GM15510 (cell line): Measurements from ENCODE around the gene TRAM2.

Experiments used
- POLR2A ChIP-seq: IDR thresholded peaks from 3 replicates; pipeline ENCODE4 v1.6.1; 2011; ENCODE audit warnings: borderline replicate concordance; ENCODE audit not compliant: insufficient read length; ENCODE audit errors: extremely low read depth

Gene TRAM2

DNA sequence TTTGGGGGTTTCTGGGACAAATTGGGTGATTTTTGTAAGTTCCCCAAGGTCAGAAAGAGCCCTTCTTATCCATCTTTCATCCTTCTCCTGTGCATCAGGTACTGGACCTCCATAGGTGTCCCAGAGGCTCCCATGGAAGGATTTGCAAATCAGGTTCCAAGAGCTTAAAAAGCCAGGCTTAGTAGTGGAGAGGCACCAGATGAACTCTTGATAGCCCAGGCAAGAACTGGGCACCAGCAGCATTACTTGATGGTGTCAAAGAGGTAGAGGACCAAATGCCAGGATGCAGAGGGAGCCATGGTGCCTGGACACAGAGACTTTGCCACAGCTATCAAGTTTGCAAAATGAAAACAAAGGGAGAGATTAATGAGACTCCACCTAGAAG is 20.9 kb upstream of the TRAM2 start:
- TF ChIP-seq POLR2A: no peak

DNA sequence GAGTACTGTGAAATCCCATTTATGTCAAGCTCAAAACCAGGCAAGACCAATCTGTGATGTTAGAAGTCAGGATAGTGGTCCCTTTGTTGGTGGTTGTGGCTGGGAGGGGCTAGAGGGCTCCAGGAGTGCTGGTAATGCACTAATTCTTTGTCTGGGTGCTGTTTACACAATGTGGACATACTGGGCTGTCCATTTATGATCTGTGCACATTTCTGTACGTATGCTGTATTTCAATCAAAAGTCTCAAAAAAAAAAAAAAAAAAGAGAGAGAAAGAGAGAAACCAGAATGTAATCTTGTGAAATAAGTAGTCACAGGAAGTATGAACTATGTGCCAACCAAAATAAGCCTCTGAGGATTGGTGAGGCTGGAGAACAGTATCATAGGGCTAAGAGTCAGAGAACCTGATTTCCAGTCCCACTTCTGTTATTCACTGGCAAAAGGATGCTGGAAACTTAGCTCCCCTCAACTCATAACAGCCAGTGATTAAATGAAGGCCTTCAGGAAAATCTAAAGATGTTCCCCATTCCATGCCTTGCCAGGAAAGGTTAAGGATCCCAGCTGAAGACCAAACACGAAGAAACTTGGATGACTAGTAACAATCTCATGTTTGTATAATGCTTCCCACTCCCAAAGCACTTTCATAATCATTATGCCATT is 19.6 kb upstream of the TRAM2 start:
- no peak for TF ChIP-seq POLR2A

DNA sequence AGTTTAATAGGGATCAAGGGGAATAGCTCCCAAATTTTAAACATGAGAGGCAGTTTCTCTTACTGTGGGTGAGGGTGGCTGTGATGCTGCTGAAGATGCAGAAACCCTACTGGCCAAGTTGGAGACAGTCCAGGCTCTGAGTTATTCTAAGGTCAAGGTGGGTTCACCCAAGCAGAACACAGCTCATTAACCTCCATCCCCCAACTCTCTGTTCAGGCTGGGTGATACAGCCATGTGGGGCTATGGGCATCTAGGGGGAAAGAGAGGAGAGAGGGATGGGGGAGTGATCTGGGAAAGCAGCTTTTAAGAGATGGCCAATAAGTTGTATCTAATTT is 18.9 kb upstream of the TRAM2 start:
- no peak for TF ChIP-seq POLR2A

DNA sequence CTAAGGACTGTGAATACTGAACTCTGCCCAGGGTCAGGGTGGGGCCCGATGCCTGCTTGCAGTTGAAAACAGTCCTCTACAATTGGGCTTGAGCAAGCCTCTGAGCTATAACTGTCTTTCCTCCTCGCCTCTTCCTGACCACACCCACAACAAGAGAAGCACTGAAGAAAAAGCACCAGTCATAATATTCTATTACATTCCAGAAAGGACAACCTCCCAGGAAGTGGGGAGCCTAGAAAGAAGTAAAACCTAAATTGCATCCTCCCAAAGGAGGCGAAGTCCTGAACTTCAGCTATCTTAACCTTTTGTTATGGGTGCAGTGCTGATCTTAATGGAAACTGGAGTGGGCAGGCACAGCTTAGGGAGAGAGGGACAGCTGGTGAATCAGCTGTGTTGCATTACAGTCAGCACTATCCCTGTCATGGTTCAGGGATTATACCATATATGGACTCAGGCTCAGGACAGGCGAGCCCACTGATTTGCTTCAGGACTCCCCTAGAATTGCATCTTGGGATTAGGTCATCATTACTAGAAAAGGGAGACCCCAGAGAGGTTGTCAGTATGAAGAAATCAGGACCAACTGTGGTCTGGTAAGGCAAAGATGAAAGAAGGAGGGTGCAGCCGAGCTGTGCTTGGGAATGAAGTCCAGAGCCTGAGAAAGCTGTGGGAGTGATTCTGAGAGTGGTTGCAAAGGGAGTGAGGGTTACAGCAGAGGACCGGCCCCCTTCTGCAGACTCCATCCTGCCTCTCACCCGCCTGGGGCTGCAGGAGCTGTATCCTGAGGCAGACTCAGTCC is 18.3 kb upstream of the TRAM2 start:
- TF ChIP-seq POLR2A: no peak

DNA sequence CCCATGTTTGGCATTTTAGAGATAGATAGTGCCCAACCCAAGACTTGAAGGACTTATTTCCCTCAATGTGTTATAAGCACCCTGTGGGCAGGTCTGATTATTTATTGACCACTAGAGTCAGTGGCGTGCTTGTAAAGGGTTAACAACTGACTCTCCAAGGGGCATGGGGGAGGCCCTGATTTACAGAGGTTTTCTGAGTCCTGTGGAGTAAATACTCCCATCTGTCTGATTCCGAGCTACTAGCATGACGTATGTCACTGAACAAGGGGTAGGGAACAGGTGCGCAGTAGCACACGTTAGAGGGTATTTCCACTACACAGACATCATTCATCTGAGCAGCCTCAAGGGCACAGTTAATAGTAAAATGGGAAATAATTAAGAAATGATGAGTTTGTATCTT is 17.4 kb upstream of the TRAM2 start:
- TF ChIP-seq POLR2A: no peak

DNA sequence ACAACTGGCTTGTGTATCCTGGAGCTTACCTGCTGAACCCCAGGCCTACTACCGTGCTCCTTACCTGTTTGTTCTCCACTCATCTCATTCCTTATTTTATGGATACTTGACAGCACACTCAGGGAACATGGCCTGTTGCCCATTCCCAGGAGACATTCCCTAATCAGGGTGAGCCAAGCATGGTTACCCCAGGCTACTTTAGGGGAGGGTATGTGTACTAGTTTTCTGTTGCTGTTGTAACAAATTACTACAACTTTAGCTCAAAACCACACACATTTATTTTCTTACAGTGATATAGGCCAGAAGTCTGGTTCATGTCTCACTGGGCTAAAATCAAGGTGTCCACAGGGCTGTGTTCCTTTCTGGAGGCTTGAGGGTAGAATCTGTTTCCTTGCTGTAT is 15.0 kb upstream of the TRAM2 start:
- TF ChIP-seq POLR2A: no peak

DNA sequence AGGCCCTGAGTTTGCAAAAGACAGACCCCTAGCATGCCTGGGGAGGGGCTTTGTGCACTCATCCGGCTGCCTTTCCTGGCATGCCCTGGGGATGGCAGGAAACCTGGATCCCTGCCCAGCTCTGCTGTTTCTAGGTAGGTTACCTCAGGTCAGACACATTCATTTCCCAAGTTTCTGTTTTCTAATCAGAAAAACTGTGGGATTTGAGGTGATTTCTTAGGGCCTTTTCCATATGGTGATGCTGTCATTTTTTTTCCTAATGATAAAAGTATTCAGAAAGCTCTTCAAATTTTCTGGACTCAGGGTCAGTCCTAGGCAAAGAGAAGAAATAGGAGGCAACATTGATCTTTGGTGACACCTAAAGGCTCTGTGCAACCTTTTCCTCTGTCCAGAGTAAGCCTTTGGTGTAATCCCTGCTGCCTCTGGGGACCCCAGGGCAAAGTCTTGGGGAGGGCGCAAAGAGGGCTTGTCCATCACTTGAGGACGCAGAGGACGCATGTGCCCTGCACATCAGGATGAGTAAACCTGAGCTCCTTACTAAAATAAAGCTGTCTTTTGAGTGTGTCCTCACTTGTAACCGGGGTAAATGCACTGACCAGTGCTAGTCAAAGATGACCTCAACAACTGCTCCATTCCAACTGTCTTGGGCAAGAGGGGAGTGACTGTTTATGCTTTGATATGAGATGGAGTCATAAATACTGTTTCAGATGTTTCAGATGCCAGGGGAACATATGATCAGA is 13.5 kb upstream of the TRAM2 start:
- TF ChIP-seq POLR2A: no peak

DNA sequence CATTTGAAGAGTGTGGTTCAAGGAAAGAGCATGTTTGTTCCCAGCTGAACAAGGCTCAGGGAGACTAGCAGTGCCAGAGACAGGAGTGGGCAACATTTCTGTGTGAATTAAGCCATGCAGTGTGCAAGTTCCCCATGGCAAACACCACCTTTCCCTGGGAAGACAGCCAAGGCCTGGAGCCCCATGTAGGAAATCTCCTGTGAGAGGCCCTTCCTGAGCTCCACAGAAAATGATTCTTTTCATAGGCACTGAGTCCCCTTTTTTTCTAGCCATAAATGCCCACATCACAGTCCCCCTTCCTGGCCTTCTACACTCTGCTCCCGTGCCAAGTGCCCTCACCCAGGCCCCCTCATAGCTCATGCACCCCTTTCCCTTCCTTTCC is 11.8 kb upstream of the TRAM2 start:
- no peak for TF ChIP-seq POLR2A

DNA sequence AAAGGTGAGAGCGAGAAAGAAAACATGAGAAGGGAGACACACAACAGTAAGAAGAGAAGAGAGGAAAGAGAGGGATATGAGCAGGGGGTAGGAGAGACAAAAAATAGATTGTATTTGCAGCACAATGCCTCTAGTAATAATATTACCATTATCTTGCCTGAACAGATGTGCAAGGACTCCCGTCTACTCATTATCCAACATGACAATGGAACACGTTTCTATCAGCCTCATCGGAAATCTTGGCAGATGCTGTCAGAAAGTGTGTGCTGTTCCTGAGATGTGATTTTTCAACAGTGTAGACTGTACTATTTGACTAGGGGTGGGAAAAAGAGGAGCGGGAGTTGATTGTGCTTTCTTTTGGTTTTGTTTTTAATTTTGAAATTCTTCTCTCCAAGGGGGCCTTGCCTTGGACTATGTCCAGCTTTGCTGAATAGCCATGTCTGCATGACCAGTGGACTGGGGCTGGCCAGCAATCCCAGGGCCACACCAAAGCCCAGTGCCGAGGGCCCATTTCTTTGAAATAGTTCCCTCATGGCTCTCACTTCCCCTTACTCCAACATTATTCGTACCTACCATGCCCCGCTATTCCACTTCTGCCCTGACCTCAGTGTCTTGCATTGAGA is 11.3 kb upstream of the TRAM2 start:
- TF ChIP-seq POLR2A: no peak

DNA sequence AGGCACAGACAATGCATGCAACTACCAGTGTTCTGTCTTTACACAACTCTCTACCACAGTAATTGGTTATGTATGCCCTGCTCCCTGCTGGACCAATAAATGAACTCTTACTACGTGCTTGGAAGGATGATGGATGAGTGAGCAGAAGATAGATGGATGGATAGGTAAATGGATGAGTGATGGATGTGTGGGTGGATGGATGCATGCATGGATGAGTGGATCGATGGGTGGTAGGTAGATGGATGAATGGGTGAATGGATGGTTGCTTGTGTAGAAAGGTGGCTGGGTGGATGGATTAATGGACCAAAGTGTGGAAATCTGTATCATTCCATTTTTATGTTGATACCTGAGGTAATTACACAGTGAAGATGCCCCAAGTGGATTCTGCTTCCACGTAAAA is 10.1 kb upstream of the TRAM2 start:
- no peak for TF ChIP-seq POLR2A

DNA sequence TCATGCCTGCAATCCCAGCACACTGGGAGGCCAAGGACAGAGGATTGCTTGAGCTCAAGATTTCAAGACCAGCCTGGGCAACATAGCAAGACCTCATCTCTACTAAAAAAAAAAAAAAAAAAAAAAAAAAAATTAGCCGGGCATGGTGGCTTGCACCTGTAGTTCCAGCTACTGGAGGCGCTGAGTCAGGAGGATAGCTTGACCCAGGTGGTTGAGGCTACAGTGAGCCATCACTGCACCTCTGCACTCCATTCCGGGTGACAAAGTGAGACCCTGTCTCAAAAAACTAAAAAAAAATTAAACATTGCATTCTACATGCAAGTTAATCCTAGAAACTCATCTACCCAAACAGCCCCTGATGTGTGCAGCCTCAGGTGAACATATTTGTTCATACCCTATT is 7.3 kb upstream of the TRAM2 start:
- no peak for TF ChIP-seq POLR2A

DNA sequence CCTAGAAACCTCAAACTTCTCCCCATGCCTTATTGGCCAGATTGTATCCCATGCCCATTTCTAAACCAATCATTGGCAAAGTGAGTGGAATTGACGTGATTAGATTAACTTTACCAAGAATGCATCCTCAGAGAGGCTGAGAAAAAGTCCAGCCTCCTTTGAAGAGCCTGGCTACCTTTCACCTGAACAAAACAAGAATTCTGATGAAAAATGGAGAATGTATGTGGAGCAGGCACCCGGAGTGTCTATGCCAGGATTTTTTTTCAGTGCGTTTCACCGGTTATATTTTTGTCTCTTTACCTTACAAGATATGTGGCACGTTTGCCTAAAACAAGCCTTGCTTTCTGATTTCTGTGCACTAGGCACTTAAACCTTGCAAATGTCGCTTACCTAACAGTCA is 6.1 kb upstream of the TRAM2 start:
- no peak for TF ChIP-seq POLR2A

DNA sequence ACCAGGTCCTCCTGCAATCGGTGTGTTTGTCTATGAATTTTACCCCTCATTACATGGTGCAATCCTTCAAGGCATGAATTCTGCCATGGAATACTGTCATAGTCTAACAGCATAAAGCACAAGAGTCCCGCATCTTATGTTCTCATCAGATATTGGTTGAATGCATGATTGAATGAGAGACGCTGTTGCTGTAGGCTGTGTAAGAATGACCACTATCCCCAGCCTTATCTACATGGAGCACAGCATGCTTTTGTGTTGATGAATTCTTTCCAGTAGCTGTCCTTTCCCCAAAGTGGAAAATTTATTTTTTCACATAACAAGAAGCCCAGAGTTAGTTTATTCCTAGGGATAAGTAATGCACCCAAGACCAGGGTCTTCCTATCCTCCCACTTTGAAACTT is 5.6 kb upstream of the TRAM2 start:
- no peak for TF ChIP-seq POLR2A

DNA sequence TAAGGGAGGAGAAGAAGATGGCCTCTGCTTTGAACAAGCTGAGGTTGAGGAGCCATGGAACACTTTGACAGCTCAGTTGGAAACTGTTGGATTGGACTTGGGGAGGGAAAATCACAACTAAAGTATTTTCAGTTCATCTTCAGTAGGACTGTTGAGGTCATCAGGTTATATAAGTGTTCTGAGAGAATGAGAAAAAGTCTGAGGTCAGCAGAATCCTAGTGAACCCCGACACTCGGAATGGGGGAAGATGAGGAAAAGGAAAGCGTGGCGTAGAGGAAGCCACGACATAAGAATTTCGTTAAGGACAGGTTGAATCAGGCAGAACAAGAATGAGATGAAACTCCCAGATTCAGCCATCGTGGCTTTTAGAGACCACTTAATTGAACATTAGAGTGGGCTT is 4.0 kb upstream of the TRAM2 start:
- no peak for TF ChIP-seq POLR2A

DNA sequence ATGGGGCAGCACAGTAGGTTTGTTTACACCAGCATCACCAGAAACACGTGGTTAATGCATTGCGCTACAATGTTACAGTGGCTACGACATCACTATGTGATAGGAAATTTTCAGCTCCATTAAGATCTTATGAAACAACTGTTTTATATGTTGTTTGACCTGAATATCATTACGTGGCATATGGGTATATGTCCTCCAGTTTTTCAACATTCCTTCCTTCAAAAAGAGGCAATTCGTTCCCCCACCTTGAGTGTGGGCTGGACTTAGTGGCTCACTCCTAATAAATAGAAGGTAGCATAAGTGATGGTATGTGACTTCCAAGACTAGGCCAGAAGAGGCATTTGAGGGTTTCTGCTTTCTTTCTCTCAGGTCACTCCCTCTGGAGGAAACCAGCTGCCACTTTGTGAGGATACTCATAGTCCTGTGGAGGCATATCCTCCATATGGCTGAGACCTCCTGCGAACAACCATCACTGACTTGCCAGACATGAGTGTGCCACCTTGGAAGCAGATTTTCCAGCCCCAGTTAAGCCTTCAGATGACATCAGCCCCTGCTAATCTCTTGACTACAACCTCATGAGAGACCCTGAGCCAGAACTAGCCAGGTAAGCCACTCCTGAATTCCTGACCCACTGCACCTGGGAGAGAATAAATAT is 2.3 kb upstream of the TRAM2 start:
- TF ChIP-seq POLR2A: no peak

DNA sequence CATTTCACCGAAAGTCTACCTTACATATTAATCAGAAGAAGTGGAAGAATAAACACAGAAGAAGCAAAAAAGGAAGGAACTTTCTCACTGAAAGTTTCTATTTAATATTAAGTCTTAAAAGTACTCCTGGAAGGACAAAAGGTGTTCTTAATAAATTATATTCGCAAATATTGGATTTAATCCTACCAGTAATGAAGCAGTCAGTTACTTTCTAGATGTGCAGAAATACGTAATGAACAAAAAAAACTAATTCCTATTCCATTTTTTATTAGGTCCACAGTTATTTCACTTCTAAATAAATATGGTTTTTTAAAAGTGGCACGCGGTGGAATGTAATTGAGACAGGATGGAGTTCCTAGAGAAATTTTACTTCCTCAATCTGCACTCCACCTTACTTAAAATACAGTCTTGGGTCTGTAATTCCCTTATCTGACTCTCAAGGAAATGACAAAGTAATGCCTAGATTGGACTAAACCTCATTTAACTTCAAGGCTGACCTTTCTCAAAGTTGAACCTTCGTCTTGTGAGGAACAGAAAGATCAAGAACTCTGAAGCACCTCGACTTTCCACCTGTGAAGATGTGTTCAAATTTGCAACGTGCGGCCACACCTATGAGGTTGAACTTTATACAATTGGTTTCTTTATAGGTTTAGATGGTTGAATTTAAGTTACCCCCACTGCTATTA is 1.1 kb upstream of the TRAM2 start:
- TF ChIP-seq POLR2A: no peak
